Neural progenitor cell (in vitro differentiated cells): Measurements from ENCODE around the gene CASP7.

ENCODE experiments used
- EZH2 ChIP-seq: fragments of 200-600 bp; sonication (generic); IDR thresholded peaks from 2 replicates; pipeline ENCODE4 v1.6.1; 2017; ENCODE audit warnings: antibody characterized with exemption, mild to moderate bottlenecking, moderate library complexity
- EZH2phosphoT487 ChIP-seq: fragments of 200-600 bp; sonication (generic); IDR thresholded peaks from 2 replicates; pipeline ENCODE4 v1.6.1; 2017; ENCODE audit warnings: antibody characterized with exemption
- TF ChIP-seq, protein P1 (sequence below): fragments of 200-600 bp; sonication (generic); IDR thresholded peaks from 2 replicates; pipeline ENCODE4 v1.5.1; 2017; ENCODE audit warnings: antibody characterized with exemption, mild to moderate bottlenecking

DNA sequence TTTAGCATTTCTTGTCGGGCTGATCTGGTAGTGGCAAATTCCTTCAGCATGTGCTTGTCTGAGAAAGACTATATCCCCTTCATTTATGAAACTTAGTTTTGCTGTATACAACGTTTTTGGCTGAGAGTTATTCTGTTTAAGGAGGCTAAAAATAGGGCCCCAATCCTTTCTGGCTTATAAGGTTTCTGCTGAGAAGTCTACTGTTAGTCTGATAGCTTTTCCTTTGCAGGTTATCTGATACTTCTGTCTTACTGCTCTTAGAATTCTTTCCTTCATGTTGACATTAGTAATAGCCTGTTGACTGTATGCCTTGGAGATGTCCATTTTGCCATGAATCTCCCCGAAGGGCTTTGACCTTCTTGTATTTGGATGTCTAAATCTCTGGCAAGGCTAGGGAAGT lies 9.9 kb downstream of the CASP7 start:
- TF ChIP-seq, protein P1, sequence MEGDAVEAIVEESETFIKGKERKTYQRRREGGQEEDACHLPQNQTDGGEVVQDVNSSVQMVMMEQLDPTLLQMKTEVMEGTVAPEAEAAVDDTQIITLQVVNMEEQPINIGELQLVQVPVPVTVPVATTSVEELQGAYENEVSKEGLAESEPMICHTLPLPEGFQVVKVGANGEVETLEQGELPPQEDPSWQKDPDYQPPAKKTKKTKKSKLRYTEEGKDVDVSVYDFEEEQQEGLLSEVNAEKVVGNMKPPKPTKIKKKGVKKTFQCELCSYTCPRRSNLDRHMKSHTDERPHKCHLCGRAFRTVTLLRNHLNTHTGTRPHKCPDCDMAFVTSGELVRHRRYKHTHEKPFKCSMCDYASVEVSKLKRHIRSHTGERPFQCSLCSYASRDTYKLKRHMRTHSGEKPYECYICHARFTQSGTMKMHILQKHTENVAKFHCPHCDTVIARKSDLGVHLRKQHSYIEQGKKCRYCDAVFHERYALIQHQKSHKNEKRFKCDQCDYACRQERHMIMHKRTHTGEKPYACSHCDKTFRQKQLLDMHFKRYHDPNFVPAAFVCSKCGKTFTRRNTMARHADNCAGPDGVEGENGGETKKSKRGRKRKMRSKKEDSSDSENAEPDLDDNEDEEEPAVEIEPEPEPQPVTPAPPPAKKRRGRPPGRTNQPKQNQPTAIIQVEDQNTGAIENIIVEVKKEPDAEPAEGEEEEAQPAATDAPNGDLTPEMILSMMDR = no peak
- TF ChIP-seq EZH2phosphoT487 = no peak
- TF ChIP-seq EZH2 = no peak
